HG03442 (cell line): ENCODE measurements around the gene SOS2.
"Not testable (repeated sequence)": the region's sequence is repeated elsewhere in the genome, so short reads cannot be mapped to it uniquely, and the experiment has no call there.

Experiments used
- ATAC-seq: cut with Tn5 transposase; IDR thresholded peaks from one replicate; pipeline ENCODE4 v1.9.1; 2021; ENCODE audit warnings: mild to moderate bottlenecking, moderate library complexity; ENCODE audit not compliant: unreplicated experiment

The SOS2 gene

GRCh38 chr14:50086321-50086711 is 145.1 kb downstream of the SOS2 start:
- no peak for ATAC-seq

DNA sequence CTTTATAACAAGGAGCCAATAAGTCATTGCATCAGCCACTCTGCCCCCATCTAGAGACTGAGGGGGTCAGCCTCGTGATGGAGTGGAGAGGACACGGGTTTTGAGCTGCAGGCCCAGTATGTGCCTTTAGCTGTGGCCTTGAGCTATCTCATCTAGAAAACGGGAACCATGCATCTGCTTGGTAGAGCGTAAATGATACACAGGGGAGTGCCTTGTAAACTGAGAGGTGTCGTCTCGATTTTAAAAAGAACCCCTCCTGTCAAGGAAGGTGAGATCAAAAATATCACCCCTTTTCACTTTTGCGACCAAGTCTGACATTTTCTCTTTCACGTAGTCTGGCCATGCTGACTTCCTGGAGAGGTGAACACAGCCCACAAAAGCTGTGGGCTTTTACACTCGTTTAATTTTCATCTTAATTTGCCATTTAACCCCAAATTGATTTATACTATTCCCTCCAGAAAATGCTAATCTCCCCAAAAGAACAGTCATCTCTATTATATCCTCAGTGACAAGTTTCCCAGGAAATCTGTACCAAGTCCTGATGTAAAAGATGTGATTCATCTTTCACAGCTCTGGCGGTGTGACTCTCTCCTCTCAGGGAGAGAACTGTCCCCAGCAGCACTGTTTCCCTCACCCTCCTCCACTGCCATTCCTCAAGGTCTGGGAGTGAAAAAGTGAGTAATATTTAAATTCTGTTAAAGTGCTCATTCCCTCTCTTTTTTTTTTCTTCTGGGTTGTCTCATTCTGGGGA is 145.6 kb downstream of the SOS2 start:
- peak; percentile 43 for ATAC-seq

DNA sequence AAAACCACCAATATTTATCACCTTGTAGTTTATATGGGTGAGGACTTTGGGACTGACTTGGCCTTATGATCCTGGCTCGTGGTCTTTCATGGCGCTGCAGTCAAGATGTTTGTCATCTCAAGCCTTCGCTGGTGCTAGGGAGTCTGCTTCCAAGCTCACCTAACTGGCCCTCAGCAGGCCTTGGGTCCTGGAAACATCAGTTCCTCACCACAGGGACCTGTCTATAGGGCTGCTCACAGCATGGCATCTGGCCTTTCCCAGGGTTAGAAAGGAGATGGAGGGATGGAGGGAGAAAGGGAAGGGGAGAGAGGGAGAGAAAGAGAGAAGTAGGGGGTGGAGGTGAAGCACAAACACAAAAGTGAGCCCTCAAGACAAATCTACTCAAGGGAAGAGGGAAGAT is 146.7 kb downstream of the SOS2 start:
- no peak for ATAC-seq

DNA sequence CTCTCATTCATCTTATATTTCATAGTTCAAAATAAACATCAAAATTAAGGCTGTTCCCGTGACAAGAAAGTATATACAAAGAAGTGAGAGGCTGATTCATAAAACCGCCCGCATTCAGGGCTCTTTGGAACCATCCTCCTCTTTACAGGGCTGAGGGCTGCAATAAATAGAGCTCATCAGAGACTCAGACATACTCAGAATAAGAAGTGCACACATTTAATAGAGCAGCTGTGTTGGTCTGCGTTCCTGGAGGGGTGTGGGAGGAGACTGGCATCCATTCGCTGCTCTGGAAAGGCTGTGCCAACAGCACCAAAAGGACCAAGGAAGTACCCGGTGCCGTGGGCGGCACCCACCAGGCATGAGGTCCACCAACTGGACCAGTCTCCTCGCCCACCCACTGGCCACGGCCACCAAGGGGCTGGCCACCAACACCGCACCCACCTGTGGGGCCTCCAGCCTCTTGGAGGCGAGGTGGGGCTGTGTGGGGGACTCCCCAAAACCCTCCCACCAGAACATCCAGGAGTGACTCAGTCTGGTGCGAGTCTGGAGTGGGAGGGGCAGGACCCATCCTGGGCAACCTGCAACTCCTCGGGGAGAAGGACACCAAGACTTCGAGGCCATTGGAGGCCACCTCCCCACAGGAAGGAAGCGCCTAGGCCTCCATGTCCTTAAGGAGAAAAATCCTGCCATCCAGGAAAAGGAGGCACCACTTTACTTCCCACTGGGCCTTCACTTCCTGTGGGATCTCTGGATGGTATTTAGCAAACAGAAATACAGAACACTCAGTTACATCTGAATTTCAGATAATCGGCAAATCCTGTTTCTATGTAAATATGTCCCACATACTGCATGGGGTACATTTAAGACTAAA is 147.7 kb downstream of the SOS2 start:
- ATAC-seq, result peak; percentile 38

DNA sequence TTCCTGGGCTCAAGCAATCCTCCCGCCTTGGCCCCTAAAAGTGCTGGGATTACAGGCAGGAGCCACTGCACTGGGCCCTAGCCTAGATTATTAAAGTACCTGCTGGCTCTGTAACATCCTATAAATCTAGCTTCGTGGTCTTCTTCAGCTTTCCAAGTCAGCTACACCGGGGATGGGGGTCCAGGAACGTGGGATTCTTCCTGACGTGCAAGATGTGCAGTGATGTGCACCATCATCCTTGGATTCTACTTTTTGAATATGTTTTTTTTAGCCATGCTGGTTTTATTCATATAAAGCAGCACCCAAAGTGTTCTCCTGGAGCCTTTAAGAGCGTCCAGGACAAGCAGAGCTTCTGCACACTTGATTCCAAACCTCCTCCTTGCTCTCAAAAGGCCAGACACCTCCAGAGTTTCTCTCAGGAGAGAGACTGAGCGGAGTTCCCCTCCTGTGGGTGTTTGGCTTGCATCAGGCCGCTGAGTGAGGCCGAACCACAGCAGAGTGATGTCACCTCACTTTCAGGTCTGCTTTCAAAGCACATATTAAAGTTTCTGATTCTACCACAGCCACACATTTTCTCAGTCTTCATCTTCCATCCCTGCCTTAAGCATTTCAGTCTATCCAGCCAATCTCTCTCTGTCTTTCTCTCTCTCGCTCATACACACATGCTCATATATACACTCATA is 148.5 kb downstream of the SOS2 start:
- ATAC-seq, result peak; percentile 65

GRCh38 chr14:50082308-50082742 is 149.1 kb downstream of the SOS2 start:
- no peak for ATAC-seq

DNA sequence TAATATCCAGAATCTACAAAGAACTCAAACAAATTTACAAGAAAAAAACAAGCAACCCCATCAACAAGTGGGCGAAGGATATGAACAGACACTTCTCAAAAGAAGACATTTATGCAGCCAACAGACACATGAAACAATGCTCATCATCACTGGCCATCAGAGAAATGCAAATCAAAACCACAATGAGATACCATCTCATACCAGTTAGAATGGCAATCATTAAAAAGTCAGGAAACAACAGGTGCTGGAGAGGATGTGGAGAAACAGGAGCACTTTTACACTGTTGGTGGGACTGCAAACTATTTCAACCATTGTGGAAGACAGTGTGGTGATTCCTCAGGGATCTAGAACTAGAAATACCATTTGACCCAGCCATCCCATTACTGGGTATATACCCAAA is 152.3 kb downstream of the SOS2 start:
- ATAC-seq, result not testable (repeated sequence)

- not testable (repeated sequence) for ATAC-seq
Measured at GRCh38 chr14:50073663-50074062, 157.7 kb downstream of the SOS2 start.

DNA sequence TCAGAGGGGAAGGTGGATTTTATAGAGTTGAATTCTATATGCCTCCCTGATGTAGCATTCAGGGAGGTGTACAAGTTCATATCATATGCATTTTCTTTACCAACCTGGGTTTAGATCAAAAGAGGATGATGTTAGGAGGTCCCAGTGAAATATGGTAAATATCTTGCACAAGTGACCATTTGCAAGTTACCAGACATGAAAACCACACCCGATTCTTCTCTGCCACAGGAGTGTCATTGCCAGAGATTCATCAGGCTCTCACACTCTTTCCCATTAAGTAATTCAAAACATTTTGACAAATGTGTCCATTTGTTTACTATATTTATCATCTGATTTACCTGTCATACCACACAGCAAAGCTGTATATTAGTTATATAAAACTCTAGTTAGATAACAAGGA is 159.0 kb downstream of the SOS2 start:
- ATAC-seq, result no peak

- ATAC-seq, result peak; percentile 60
Measured at GRCh38 chr14:50070840-50071548, 160.4 kb downstream of the SOS2 start.

DNA sequence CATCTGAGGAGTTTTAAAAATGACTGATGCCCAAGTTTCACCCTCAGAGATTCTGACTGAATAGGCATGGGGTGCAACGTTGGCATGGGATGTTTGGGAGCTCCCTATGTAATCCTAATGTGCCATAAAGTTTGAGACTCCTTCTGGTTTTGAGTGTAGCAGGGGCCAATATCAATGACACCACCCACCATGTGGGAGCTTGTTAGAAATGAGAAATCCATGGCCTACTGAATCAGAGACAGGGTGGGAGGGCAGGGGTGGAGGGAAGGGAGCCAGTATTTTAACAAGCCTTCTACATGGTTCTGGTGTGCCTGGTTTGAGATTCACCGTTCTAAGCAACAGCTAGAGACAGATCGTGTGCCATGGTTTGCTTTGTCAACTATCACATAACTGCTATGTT is 161.1 kb downstream of the SOS2 start:
- ATAC-seq, result no peak

DNA sequence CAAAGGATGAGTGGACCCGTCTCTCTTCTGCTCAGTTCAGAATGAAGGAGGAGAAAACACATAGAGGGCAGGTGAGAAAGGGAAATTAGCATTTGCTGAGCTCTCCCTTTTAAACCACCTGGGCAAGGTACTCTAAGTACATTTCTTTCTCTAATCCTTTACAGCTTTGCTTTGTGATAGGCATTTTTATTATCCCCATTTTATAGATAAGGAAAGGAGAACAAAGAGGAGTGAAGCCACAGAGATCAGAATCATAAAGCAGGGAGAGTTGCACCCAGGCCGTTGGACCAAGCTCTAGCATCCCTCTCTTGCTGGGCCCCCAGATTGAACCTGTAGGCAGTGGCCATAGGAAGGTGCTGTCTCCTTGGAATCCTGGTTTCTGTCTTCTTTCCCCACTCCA is 162.1 kb downstream of the SOS2 start:
- ATAC-seq, result no peak

DNA sequence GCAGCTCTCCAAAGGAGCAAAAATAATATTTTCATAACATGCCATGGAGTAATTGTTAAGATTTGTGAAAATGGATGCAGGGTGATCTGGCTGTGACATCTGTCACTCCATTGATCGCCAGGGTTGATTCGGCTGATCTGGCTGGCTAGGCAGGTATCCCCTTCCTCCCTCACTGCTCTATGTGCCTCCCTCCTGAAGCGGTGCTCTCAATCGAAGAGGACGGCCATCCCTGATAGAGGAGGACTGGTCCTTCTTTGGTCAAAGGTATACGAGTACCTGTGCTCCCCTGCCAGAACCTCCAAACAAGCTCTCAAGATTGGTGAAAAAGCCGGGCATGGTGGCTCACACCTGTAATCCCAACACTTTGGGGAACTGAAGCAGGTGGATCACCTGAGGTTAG is 162.9 kb downstream of the SOS2 start:
- ATAC-seq, result no peak

DNA sequence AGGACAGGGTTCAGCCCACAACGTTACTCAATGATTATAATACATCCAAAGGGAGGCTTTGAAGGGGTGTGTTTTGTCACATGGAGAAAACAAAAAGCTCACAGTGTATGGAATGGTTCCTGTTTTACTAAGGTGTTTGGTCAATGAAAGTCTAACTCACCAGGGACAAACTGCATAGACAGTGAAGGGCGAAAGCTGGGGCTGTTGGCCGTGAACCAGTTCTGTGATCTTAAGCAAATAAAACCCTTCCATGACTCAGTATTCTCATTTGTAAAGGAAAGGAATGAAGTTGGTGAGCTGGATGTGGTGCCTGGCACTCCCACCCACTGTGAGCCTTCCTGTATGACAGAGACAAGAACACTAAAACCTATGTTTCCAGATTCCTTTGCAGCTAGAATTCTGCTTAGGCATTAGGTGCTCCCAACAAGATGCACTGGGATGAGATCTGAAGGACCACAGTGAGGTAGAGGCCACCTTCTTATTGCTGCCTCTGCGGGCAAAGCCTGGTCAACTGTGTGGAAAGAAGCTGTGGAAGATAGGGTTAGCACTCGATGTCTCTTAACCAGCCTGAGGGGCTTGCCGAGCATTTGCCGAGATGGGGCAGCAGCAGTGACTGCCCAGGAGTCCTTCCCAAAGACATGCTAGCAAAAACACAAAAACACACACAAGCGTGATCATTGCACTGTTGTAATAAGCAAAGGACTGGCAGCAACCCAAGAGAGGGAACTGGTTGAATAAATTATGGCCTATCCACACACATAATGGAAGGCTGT is 163.5 kb downstream of the SOS2 start:
- no peak for ATAC-seq
